DMS79 treated with DMSO at 0.1 percent for 48 hours (cell line): ENCODE measurements around the gene PDGFC.
"Not testable (repeated sequence)": the region's sequence is repeated elsewhere in the genome, so short reads cannot be mapped to it uniquely, and the experiment has no call there.

Source experiments
- DNase-seq: peaks from one replicate; lab custom pipeline; 2025; lab: John Stamatoyannopoulos, UW

The PDGFC gene

DNA sequence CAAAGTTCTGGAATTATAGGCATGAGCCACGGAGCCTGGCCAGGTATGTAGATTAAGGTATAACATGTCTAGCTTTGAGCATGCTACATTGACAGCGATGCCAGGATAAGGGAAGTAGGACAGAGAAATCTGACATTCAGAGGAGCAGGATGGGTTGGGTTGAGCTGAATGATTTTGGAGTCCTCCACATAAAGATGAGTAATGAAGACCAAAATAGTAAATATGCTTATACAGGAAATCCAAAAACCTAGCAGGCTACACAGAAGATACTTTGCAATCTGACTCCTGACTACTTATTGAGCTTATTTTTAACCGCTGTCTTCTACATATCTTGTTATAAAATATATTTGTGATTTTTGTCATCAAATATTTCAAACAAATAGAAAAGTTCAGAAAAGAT is 69.7 kb downstream of the PDGFC start:
- no peak for DNase-seq

- no peak for DNase-seq
Measured at GRCh38 chr4:156898373-156899117, 73.1 kb downstream of the PDGFC start.

DNA sequence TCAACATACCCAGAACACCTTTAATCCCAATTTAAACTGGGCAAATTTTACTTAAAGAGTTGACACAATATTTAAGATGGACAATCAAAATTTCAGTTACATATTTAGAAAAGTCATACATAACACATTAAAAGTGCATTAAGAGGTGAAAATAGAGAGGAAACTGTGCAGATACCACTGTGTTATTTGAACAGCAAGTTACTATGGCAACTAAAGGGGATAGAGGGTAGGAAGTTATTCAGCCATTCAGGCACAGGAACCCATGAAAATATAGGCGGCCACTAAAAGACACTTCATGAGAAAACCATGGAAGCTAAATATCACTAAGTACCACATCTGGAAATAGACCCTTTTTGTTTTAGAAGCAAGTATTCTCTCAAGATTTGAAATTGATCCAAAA is 75.1 kb downstream of the PDGFC start:
- no peak for DNase-seq

- no peak for DNase-seq
Measured at GRCh38 chr4:156894234-156894633, 77.4 kb downstream of the PDGFC start.

- DNase-seq, result no peak
Measured at GRCh38 chr4:156892805-156893204, 78.8 kb downstream of the PDGFC start.

- DNase-seq, result no peak
Measured at GRCh38 chr4:156889616-156890594, 81.7 kb downstream of the PDGFC start.

DNA sequence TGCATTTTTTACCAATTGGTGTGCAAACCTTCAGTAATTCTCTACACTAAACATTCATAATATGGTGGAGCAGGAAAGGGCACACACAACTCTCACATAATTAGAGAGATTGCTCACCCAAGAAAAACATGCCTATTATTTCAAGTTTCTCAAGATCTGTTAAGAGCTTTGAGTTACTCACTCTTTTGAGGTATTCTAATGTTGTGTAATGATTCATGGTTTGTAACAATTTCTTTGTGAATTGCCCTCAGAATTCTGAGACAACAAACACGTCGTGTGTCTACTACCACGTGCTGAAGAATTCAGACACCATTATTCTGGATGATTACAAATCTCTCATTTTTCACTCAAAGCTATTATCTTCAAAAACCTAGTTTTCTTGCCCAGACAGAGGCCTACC is 82.8 kb downstream of the PDGFC start:
- DNase-seq, result no peak

GRCh38 chr4:156886481-156886880 is 85.1 kb downstream of the PDGFC start:
- no peak for DNase-seq

GRCh38 chr4:156885374-156885773 is 86.2 kb downstream of the PDGFC start:
- DNase-seq, result no peak

- no peak for DNase-seq
Measured at GRCh38 chr4:156884183-156884582, 87.4 kb downstream of the PDGFC start.

- DNase-seq, result no peak
Measured at GRCh38 chr4:156875704-156876103, 95.9 kb downstream of the PDGFC start.

GRCh38 chr4:156875055-156875454 is 96.5 kb downstream of the PDGFC start:
- DNase-seq, result no peak

- DNase-seq, result no peak
Measured at GRCh38 chr4:156873799-156874198, 97.8 kb downstream of the PDGFC start.

DNA sequence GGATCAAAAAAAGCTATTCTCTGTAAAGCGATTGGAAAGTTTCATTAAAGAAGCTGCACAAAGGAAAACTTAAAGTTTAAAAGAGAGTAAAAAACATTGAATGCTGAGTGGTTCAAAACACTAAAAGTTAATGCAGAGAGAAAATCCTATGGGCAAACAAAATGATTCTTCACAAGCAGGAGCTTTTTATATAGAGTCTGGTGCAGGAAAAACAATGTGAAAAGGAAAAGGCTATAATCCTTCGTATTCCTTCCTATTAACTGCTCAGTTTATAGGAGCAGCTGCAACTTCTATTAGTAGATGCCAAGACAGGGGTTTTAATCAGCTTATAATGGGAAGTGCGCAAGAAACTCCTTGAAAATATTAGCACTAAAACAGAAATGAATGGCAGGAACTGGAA is 100.7 kb downstream of the PDGFC start:
- no peak for DNase-seq

- DNase-seq, result no peak
Measured at GRCh38 chr4:156870131-156870530, 101.5 kb downstream of the PDGFC start.

DNA sequence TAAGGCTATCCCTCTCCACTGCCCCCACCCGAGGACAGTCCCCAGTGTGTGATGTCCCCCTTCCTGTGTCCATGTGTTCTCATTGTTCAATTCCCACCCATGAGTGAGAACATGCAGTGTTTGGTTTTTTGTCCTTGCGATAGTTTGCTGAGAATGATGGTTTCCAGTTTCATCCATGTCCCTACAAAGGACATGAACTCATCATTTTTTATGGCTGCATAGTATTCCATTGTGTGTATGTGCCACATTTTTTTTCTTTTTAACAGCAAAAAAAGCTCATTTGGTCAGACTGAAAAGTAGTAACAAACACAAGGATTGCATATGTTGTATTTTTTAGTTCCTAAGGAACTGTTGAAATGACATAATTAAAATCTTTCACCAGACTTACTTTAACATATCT is 105.5 kb downstream of the PDGFC start:
- not testable (repeated sequence) for DNase-seq

DNA sequence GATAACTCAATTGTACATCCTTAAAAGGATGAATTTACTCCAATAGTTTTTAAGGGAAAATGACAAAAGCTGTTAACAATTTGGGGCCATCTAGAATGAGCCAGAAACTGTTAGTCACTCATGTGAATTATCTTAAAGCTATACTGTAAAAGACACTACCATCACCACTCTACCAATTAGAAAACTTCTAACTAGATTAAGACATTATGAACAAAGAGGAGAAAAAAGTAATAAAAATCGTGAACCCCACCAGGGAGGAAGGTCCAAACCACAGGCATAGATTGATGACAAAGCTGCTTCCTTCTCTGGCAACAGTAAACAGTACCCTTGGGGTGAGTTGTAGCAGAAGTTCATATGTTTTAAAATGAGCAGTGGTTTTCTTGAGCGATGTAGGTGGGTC is 106.1 kb downstream of the PDGFC start:
- DNase-seq, result no peak

- DNase-seq, result no peak
Measured at GRCh38 chr4:156858071-156858470, 113.5 kb downstream of the PDGFC start.

DNA sequence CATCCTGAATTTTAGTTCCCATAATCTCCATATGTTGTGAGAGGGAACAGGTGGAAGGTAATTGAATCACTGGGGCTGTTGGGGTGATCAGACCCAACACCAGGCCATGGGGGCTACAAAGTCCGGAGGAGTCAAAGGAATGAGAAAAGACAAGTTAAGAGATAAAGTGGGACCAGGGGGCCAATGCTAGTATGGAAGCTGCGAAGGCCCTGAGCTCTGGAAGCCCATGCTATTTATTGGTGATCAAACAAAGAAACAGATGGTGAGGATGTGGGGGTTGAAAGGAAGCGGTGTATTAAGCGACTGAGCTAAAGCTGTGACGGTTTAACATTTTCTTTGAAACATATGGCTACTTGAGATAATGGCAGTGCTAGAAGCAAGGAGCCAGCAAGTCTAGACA is 132.8 kb downstream of the PDGFC start:
- no peak for DNase-seq

DNA sequence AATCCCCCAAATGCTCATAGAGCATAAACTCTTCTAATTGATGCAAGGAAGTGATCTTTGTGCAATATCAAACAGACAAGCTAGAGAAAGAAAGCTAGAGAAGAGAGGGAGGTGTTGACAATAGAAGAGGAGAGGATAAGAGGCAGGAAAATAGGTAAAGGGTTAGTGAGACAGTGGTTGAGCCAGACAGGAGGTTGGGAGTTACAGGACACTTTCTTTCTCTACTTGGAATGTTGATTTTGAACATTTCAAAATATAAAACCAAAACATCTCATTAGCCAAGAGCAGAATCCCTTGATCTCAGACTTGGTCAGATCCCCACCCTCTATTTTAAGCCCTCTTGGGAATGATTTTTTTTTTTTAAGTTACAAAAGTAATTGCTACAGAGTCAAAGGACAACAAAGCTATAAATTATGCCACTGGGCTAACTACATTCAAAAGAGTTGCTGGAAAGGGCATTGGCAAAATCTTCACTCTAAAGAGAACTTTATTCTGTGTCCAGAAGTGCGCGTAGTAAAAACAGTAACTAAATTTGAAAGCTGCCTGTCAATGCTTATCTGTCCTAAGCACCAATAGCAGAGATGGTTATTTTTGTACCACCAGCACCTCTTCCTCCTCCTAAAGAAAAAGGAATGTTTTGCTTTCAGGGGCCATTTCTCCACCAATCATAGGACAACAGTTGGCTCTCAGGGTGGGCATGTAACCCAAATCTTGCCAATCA is 133.8 kb downstream of the PDGFC start:
- no peak for DNase-seq

- no peak for DNase-seq
Measured at GRCh38 chr4:156832886-156833285, 138.7 kb downstream of the PDGFC start.

GRCh38 chr4:156830351-156830750 is 141.2 kb downstream of the PDGFC start:
- no peak for DNase-seq
